ENCODE measurements around the gene CST6. TPM values are rescaled to one million over a fixed set of nuclear protein-coding genes. Genes with fewer than 3 reads are reported as not detected.

The CST6 gene
- total and polyA plus RNA-seq, 11 donors = 0.87 to 8.3 (median 2.8) TPM; not detected in 6

GRCh38 chr11:66011239-66011784 is 496 bp upstream of the CST6 start:
- Histone ChIP-seq H3K4me3 (peak overlapping the region in 4 of 12 donors; percentile 25 to 39 (median 32)), H3K27me3 (peaks cover 9 to 29% (median 16%) of the 10 kb centered on the region in 9 donors), H3K27ac (no peak overlapping the region), H3K4me1 (peaks cover 0 to 27% (median 7%) of the 10 kb centered on the region in 12 donors), H3K36me3 (no peaks in the 10 kb centered on the region), H3K9me3 (no peaks in the 10 kb centered on the region)
- no peak for ATAC-seq
- intact Hi-C loops (cut with DNase I) = no loop called here
- no peak for DNase-seq
- TF ChIP-seq CTCF (IDR thresholded peaks at IDR 0.05) (no peak), POLR2A (IDR thresholded peaks at IDR 0.05) (no peak)
- 42 to 68% (median 50%) methylated on average over 12 to 14 of the region's 14 CpGs for WGBS, 4 donors

DNA sequence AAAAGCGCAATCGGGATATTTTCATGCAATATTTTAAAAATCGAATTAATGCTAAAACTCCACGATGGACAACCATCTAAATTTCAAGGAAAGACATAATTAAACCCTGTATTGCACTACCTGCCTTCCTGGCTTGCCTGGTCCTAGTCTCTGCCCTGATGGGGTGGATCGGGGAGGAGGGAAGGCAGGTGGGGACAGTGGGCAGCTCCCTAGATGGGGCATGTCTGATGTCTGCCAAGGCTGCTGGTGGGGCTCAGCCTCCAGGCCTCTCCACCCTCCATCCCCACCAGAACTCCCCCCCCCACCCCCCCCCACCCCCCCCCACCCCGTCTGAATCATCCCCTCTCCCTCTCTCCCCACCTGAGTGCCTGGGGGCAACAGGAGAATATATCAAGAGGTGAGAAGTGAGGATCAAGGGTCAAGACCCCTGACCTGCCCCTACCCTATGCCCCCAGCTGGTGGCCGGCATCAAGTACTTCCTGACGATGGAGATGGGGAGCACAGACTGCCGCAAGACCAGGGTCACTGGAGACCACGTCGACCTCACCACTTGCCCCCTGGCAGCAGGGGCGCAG is 650 bp downstream of the CST6 start:
- DNase-seq (peak in 1 of 5 donors; percentile 6), ATAC-seq (no peak)
- TF ChIP-seq CTCF (IDR thresholded peaks at IDR 0.05) (no peak), POLR2A (IDR thresholded peaks at IDR 0.05) (no peak)
- 52 to 68% (median 59%) methylated on average over 11 to 12 of the region's 12 CpGs for WGBS, 4 donors
- Histone ChIP-seq H3K27ac (no peak overlapping the region), H3K4me3 (peak overlapping the region in 2 of 12 donors; percentile 15 to 21), H3K4me1 (peaks cover 0 to 25% (median 7%) of the 10 kb centered on the region in 12 donors), H3K36me3 (no peaks in the 10 kb centered on the region), H3K9me3 (no peaks in the 10 kb centered on the region), H3K27me3 (peaks cover 9 to 29% (median 16%) of the 10 kb centered on the region in 9 donors)
- intact Hi-C loops (cut with DNase I) = no loop called here

DNA sequence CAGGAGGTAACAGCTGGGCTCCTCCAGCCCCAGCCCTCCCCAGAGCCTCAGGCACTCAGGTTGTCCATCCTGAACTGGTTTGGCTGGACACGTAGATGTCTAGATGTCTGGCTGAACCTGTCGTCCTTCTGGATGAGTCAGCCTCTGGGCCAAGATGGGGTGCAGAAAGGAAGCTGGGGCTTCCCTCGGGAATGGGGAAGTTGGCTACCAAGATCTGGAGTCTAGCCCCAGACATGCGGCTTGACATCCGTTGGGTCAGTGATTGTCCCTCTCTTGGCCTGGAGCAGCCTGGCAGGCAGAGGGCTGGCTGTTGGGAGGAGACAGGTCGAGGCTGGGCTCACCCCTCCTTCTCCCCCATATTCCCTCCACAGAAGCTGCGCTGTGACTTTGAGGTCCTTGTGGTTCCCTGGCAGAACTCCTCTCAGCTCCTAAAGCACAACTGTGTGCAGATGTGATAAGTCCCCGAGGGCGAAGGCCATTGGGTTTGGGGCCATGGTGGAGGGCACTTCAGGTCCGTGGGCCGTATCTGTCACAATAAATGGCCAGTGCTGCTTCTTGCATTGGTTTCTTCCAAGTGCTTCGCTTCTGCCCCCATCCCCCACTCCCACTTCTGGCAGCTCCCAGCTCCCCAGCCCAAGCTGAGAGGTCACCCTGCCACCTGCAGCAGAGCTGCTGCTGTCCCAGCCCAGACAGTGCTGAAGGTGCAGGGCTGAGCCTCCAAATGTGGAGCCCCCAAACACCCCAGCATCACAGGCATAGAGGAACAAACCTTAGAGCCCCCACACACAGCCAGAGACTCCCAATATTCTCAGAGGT is 1.3 kb downstream of the CST6 start:
- ATAC-seq (no peak), DNase-seq (peak in 1 of 5 donors; percentile 59)
- H3K27ac ChIP-seq = no peak overlapping the region
- no peak overlapping the region for H3K4me3 ChIP-seq
- peaks cover 9 to 29% (median 16%) of the 10 kb centered on the region in 9 donors for H3K27me3 ChIP-seq
- H3K36me3 ChIP-seq = no peaks in the 10 kb centered on the region
- peaks cover 0 to 25% (median 7%) of the 10 kb centered on the region in 12 donors for H3K4me1 ChIP-seq
- intact Hi-C loops (cut with DNase I) = no loop called here
- TF ChIP-seq CTCF (IDR thresholded peaks at IDR 0.05) (no peak), POLR2A (IDR thresholded peaks at IDR 0.05) (no peak)
- WGBS, 4 donors = 55 to 62% (median 60%) methylated on average over 9 to 12 of the region's 12 CpGs
- no peaks in the 10 kb centered on the region for H3K9me3 ChIP-seq

DNA sequence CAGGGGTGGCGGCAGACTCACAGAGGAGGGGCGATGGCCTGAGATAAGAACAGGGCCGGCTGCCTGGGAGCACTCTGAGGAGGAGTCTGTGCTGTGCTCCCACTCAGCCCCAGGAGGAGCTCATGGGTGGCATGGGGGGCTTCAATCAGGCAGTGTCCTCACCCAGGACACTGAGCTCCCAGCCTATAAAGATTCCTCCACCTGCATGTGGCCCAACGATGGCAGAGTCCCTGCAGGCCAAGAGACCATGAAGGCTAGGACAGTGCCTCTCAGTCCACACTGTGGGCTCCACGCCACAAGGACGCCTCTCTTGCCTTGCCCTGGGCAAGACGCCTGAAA is 1.9 kb downstream of the CST6 start:
- no peak for ATAC-seq

More for the DNA sequence above, 1.9 kb downstream of the CST6 start:
- Histone ChIP-seq H3K9me3 (no peaks in the 10 kb centered on the region), H3K4me1 (peaks cover 0 to 25% (median 7%) of the 10 kb centered on the region in 12 donors), H3K4me3 (no peak overlapping the region), H3K27ac (no peak overlapping the region), H3K27me3 (peaks cover 9 to 29% (median 16%) of the 10 kb centered on the region in 9 donors), H3K36me3 (no peaks in the 10 kb centered on the region)
- intact Hi-C loops (cut with DNase I) = no loop called here
- 53 to 79% (median 65%) methylated on average over 5 to 7 of the region's 7 CpGs for WGBS, 4 donors
- no peak for DNase-seq
- no peak for TF ChIP-seq CTCF (IDR thresholded peaks at IDR 0.05)
- TF ChIP-seq POLR2A (IDR thresholded peaks at IDR 0.05) = no peak
